Chondrocyte (in vitro differentiated cells): Measurements from ENCODE around the gene RPL37A. TPM values are rescaled to one million over a fixed set of nuclear protein-coding genes. Genes with fewer than 3 reads are reported as not detected.

ENCODE experiments used
- DNase-seq: peaks from one replicate; pipeline ENCODE4 v3.0.0; 2021; ENCODE audit warnings: mixed read lengths, low spot score
- H3K27ac Mint-ChIP-seq: one replicate; pipeline ENCODE4 v1.8.0; 2021; ENCODE audit warnings: mild to moderate bottlenecking, moderate library complexity, mixed read lengths; ENCODE audit not compliant: unreplicated experiment
- H3K27me3 Mint-ChIP-seq: 2 replicates; pipeline ENCODE4 v1.8.0; 2021; ENCODE audit warnings: low read depth, mixed read lengths
- H3K36me3 Mint-ChIP-seq: 2 replicates; pipeline ENCODE4 v1.8.0; 2021; ENCODE audit warnings: low read depth, mixed read lengths
- H3K4me1 Mint-ChIP-seq: 2 replicates; pipeline ENCODE4 v1.8.0; 2021; ENCODE audit warnings: low read depth, mild to moderate bottlenecking, mixed read lengths
- H3K4me3 Mint-ChIP-seq: one replicate; pipeline ENCODE4 v1.8.0; 2021; ENCODE audit warnings: mild to moderate bottlenecking, moderate library complexity, mixed read lengths; ENCODE audit not compliant: unreplicated experiment
- H3K9me3 Mint-ChIP-seq: 2 replicates; pipeline ENCODE4 v1.8.0; 2021; ENCODE audit warnings: low read depth, mixed read lengths
- CTCF ChIP-seq: fragments of 200-600 bp; sonication (generic); IDR thresholded peaks from 2 replicates; pipeline ENCODE4 v1.5.0; 2021; ENCODE audit warnings: antibody characterized with exemption, mild to moderate bottlenecking, moderate library complexity
- total RNA-seq: library from RNA; stranded (reverse); gene quantifications from 3 replicates; pipeline ENCODE4 v1.2.1, GENCODE V29; 2021

RPL37A gene
- total RNA-seq, 1 donor from 2014 or later: 2,049 TPM

- no peak for TF ChIP-seq CTCF
- Mint-ChIP-seq H3K27me3 (no peaks in the 10 kb centered on the region), H3K4me3 (no peak overlapping the region), H3K9me3 (no peaks in the 10 kb centered on the region), H3K4me1 (peaks cover 6% of the 10 kb centered on the region), H3K27ac (no peak overlapping the region), H3K36me3 (peaks cover 10% of the 10 kb centered on the region)
- no peak for DNase-seq
These were observed 11.9 kb upstream of the RPL37A start for GRCh38 chr2:216486708-216487107.

GRCh38 chr2:216490061-216490460 lies 8.6 kb upstream of the RPL37A start:
- Mint-ChIP-seq H3K27me3 (no peaks in the 10 kb centered on the region), H3K36me3 (no peaks in the 10 kb centered on the region), H3K4me3 (no peak overlapping the region), H3K9me3 (no peaks in the 10 kb centered on the region), H3K27ac (no peak overlapping the region), H3K4me1 (peaks cover 30% of the 10 kb centered on the region)
- no peak for TF ChIP-seq CTCF
- no peak for DNase-seq

DNA sequence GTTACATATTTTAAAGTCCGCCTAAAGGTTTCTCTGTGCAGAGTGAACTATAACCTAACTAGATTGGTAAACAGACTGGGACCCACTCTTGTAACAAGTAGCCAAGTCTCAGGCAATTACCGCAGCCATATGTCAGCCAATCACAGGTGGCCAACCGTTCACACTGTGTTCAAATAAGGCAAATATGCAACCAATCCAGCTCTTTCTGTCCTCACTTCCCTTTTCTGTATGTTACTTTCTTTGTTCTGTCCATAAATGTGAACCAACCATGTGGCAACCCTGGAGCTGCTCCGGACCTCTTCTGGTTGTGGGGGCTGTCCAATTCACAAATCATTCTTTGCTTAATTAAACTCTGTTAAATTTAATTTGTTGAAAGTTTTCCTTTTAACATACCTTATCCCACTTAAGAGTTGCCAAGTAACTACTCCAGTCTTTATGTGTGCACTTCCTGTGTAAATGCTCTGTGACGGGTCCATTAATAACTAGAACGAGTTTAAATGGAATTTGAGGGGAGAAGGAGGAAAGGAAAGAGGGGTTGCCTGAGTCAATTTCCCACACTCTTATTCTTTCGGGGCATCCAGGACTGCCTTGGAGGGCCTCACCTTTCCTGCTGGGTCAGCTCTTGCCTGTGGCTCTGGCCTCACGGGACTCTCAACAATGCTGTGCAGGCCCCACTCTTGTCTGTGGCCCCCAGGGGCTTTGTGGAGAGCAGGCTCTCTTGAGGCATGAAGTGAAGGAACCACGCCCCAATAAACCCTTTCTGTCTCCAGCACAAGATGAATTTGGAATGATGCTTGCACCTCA lies 6.6 kb upstream of the RPL37A start:
- TF ChIP-seq CTCF: no peak
- Mint-ChIP-seq H3K27ac (no peak overlapping the region), H3K36me3 (no peaks in the 10 kb centered on the region), H3K4me3 (no peak overlapping the region), H3K27me3 (no peaks in the 10 kb centered on the region), H3K9me3 (no peaks in the 10 kb centered on the region), H3K4me1 (peaks cover 45% of the 10 kb centered on the region)
- DNase-seq: no peak

- no peaks in the 10 kb centered on the region for H3K9me3 Mint-ChIP-seq
- no peaks in the 10 kb centered on the region for H3K36me3 Mint-ChIP-seq
- TF ChIP-seq CTCF: no peak
- no peaks in the 10 kb centered on the region for H3K27me3 Mint-ChIP-seq
- H3K4me1 Mint-ChIP-seq: peaks cover 51% of the 10 kb centered on the region
- no peak overlapping the region for H3K4me3 Mint-ChIP-seq
- no peak for DNase-seq
- peak overlapping the region; percentile 69 for H3K27ac Mint-ChIP-seq
These were observed 5.9 kb upstream of the RPL37A start for GRCh38 chr2:216492597-216493333.

- peaks cover 57% of the 10 kb centered on the region for H3K4me1 Mint-ChIP-seq
- no peak overlapping the region for H3K4me3 Mint-ChIP-seq
- no peaks in the 10 kb centered on the region for H3K27me3 Mint-ChIP-seq
- DNase-seq: no peak
- peak overlapping the region; percentile 69 for H3K27ac Mint-ChIP-seq
- no peak for TF ChIP-seq CTCF
- H3K9me3 Mint-ChIP-seq: no peaks in the 10 kb centered on the region
- H3K36me3 Mint-ChIP-seq: no peaks in the 10 kb centered on the region
These were observed 5.3 kb upstream of the RPL37A start for GRCh38 chr2:216493334-216493685.
